Measurements from ENCODE around the gene TBXAS1. TPM values are rescaled to one million over a fixed set of nuclear protein-coding genes. Genes with fewer than 3 reads are reported as not detected.

The TBXAS1 gene
- total RNA-seq, 1 donor from 2014 or later = 1.3 TPM

DNA sequence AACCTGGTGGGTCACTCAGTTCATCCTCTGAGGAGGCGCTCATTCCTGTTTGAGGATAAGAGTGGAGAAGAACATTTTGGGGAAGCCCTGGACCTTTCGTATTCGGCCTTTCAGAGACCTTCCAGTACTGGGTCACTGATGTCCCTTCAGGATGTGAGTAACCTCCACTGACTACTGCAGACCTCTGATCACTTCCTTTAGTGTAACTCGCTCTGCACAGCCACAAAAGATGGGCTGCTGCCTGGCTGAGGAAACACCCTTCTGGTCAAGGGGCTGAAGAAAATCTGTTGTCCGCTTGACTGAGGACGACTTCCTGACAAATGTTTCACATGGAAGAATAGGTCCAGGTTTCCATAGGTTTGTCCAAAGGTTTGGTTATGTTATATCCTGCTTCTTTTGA lies 15.9 kb upstream of the TBXAS1 start:
- no peaks in the 10 kb centered on the region for H3K36me3 Mint-ChIP-seq (ENCODE audit: low read depth, unreplicated experiment)
- no peaks in the 10 kb centered on the region for H3K9me3 Mint-ChIP-seq (ENCODE audit: unreplicated experiment)
- no peaks in the 10 kb centered on the region for H3K27me3 Mint-ChIP-seq (ENCODE audit: unreplicated experiment)
- DNase-seq (ENCODE audit: low spot score) = no peak
- no peaks in the 10 kb centered on the region for H3K4me1 Mint-ChIP-seq (ENCODE audit: unreplicated experiment)
- TF ChIP-seq, protein P1, sequence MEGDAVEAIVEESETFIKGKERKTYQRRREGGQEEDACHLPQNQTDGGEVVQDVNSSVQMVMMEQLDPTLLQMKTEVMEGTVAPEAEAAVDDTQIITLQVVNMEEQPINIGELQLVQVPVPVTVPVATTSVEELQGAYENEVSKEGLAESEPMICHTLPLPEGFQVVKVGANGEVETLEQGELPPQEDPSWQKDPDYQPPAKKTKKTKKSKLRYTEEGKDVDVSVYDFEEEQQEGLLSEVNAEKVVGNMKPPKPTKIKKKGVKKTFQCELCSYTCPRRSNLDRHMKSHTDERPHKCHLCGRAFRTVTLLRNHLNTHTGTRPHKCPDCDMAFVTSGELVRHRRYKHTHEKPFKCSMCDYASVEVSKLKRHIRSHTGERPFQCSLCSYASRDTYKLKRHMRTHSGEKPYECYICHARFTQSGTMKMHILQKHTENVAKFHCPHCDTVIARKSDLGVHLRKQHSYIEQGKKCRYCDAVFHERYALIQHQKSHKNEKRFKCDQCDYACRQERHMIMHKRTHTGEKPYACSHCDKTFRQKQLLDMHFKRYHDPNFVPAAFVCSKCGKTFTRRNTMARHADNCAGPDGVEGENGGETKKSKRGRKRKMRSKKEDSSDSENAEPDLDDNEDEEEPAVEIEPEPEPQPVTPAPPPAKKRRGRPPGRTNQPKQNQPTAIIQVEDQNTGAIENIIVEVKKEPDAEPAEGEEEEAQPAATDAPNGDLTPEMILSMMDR (IDR thresholded peaks at IDR 0.05; ENCODE audit: unreplicated experiment) = no peak
- no peak overlapping the region for H3K4me3 Mint-ChIP-seq (ENCODE audit: unreplicated experiment)
- H3K27ac Mint-ChIP-seq (ENCODE audit: unreplicated experiment) = no peak overlapping the region

DNA sequence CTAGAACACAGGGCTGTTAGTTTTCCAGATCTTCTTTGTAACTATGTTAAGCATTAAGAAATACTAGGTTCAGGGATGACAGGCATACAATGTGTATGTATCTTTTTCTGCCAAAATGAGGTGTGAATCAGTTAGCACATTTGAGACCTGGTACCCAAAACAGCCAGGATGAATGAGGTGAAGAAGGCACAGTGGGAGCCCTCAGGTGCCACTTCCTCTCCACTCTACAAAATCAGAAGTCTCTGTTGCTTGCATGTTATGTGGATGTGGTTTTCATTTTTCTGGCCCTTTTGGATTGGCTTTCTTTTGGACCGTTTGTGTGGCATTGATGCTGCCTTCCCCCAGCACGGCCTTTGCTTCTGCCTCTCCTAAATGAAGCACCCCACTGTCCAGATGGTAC lies 15.4 kb upstream of the TBXAS1 start:
- TF ChIP-seq, protein P1 (IDR thresholded peaks at IDR 0.05; ENCODE audit: unreplicated experiment) = no peak
- Mint-ChIP-seq H3K4me1 (ENCODE audit: unreplicated experiment) (no peaks in the 10 kb centered on the region), H3K4me3 (ENCODE audit: unreplicated experiment) (no peak overlapping the region), H3K27me3 (ENCODE audit: unreplicated experiment) (no peaks in the 10 kb centered on the region), H3K27ac (ENCODE audit: unreplicated experiment) (no peak overlapping the region), H3K9me3 (ENCODE audit: unreplicated experiment) (no peaks in the 10 kb centered on the region), H3K36me3 (ENCODE audit: low read depth, unreplicated experiment) (no peaks in the 10 kb centered on the region)
- no peak for DNase-seq (ENCODE audit: low spot score)

DNA sequence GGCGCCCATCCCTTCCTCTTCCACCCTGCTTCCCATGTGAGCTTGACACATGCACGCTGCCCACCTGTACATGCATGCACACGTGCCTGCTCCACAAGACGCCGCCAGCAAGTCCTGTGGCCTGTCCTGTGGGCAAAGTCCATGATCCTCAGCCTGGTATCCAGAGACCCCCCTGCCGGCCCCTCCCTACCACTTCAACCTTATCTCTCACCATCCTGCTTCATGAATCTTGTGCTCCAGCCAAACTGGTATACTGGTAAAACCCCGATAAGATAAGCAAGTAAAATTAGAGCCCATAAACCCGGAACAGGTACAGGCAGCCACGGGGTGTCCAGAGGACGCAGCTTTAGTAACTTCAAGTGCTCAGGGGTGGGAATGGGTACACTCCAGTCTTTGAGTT lies 11.8 kb upstream of the TBXAS1 start:
- no peaks in the 10 kb centered on the region for H3K4me1 Mint-ChIP-seq (ENCODE audit: unreplicated experiment)
- H3K27ac Mint-ChIP-seq (ENCODE audit: unreplicated experiment) = no peak overlapping the region
- TF ChIP-seq, protein P1 (IDR thresholded peaks at IDR 0.05; ENCODE audit: unreplicated experiment) = no peak
- H3K9me3 Mint-ChIP-seq (ENCODE audit: unreplicated experiment) = no peaks in the 10 kb centered on the region
- H3K36me3 Mint-ChIP-seq (ENCODE audit: low read depth, unreplicated experiment) = no peaks in the 10 kb centered on the region
- no peaks in the 10 kb centered on the region for H3K27me3 Mint-ChIP-seq (ENCODE audit: unreplicated experiment)
- no peak overlapping the region for H3K4me3 Mint-ChIP-seq (ENCODE audit: unreplicated experiment)
- no peak for DNase-seq (ENCODE audit: low spot score)

DNA sequence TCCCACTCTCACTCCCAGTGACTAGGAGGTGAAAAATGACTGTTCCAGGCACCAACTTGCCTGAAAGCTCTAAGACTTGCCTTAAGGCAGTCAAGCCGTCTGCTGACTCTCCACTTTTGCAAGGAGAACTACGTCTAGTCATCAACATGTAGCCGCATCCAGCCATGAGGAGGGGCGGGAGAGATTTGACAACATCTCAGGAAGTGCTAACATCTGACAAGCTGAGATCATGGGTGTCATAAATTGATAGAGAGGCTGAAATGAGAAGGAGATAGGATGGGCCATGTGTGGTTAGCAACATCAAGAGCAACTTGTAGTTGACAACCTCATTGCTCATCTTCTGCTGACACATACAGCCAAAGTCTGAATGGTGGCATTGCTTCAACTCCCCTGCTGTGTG lies 9.0 kb upstream of the TBXAS1 start:
- no peak overlapping the region for H3K27ac Mint-ChIP-seq (ENCODE audit: unreplicated experiment)

GRCh38 chr7:139821349-139822105 lies 7.5 kb upstream of the TBXAS1 start:
- H3K27ac Mint-ChIP-seq (ENCODE audit: unreplicated experiment) = no peak overlapping the region
- no peaks in the 10 kb centered on the region for H3K36me3 Mint-ChIP-seq (ENCODE audit: low read depth, unreplicated experiment)
- H3K4me3 Mint-ChIP-seq (ENCODE audit: unreplicated experiment) = no peak overlapping the region
- H3K9me3 Mint-ChIP-seq (ENCODE audit: unreplicated experiment) = no peaks in the 10 kb centered on the region
- no peaks in the 10 kb centered on the region for H3K4me1 Mint-ChIP-seq (ENCODE audit: unreplicated experiment)
- no peak for DNase-seq (ENCODE audit: low spot score)
- H3K27me3 Mint-ChIP-seq (ENCODE audit: unreplicated experiment) = no peaks in the 10 kb centered on the region
- TF ChIP-seq, protein P1 (IDR thresholded peaks at IDR 0.05; ENCODE audit: unreplicated experiment) = no peak

More for the DNA sequence above, 9.0 kb upstream of the TBXAS1 start:
- no peaks in the 10 kb centered on the region for H3K4me1 Mint-ChIP-seq (ENCODE audit: unreplicated experiment)
- no peaks in the 10 kb centered on the region for H3K27me3 Mint-ChIP-seq (ENCODE audit: unreplicated experiment)
- no peak for DNase-seq (ENCODE audit: low spot score)
- TF ChIP-seq, protein P1 (IDR thresholded peaks at IDR 0.05; ENCODE audit: unreplicated experiment) = no peak
- no peak overlapping the region for H3K4me3 Mint-ChIP-seq (ENCODE audit: unreplicated experiment)
- H3K9me3 Mint-ChIP-seq (ENCODE audit: unreplicated experiment) = no peaks in the 10 kb centered on the region
- no peaks in the 10 kb centered on the region for H3K36me3 Mint-ChIP-seq (ENCODE audit: low read depth, unreplicated experiment)
